HG02763 (cell line): ENCODE results near the gene CFAP90.

ENCODE experiments used
- ATAC-seq: cut with Tn5 transposase; IDR thresholded peaks from one replicate; pipeline ENCODE4 v1.9.1; 2021; ENCODE audit warnings: mild to moderate bottlenecking, moderate library complexity; ENCODE audit not compliant: unreplicated experiment

CFAP90 gene

GRCh38 chr5:7784683-7785380 lies 66.1 kb downstream of the CFAP90 start:
- no peak for ATAC-seq

GRCh38 chr5:7781899-7782298 lies 69.0 kb downstream of the CFAP90 start:
- no peak for ATAC-seq
